KOPT-K1 (cell line): ENCODE results near the gene THSD7B.

Source experiments
- H3K27ac ChIP-seq: fragments of 200-600 bp; sonication (generic); 2 replicates; pipeline ENCODE4 v1.5.1; 2016; ENCODE audit warnings: antibody characterized with exemption, mild to moderate bottlenecking, low read depth, low read length; ENCODE audit not compliant: poor library complexity, severe bottlenecking
- H3K36me3 ChIP-seq: fragments of 200-600 bp; sonication (generic); 2 replicates; pipeline ENCODE4 v1.5.1; 2017; ENCODE audit warnings: antibody characterized with exemption, mild to moderate bottlenecking, low read length, moderate library complexity; ENCODE audit not compliant: insufficient read depth
- H3K9me3 ChIP-seq: fragments of 200-600 bp; sonication (generic); 2 replicates; pipeline ENCODE4 v1.5.1; 2017; ENCODE audit warnings: antibody characterized with exemption, low read length, mild to moderate bottlenecking; ENCODE audit not compliant: insufficient read depth, poor library complexity, severe bottlenecking

The THSD7B gene

GRCh38 chr2:137190411-137191195 lies 425.3 kb downstream of the THSD7B start:
- H3K36me3 ChIP-seq, result no peaks in the 10 kb centered on the region

GRCh38 chr2:137192366-137193310 lies 427.3 kb downstream of the THSD7B start:
- no peaks in the 10 kb centered on the region for H3K9me3 ChIP-seq
- H3K27ac ChIP-seq, result no peak overlapping the region
- no peaks in the 10 kb centered on the region for H3K36me3 ChIP-seq

More at GRCh38 chr2:137190411-137191195, 425.3 kb downstream of the THSD7B start:
- Histone ChIP-seq H3K27ac (no peak overlapping the region), H3K9me3 (no peaks in the 10 kb centered on the region)

GRCh38 chr2:137193401-137193800 lies 428.1 kb downstream of the THSD7B start:
- no peaks in the 10 kb centered on the region for H3K36me3 ChIP-seq
- no peaks in the 10 kb centered on the region for H3K9me3 ChIP-seq
- H3K27ac ChIP-seq, result no peak overlapping the region

- Histone ChIP-seq H3K36me3 (no peaks in the 10 kb centered on the region), H3K27ac (no peak overlapping the region), H3K9me3 (no peaks in the 10 kb centered on the region)
Observed at GRCh38 chr2:137194111-137194510, 428.8 kb downstream of the THSD7B start.

- Histone ChIP-seq H3K27ac (no peak overlapping the region), H3K36me3 (no peaks in the 10 kb centered on the region), H3K9me3 (no peaks in the 10 kb centered on the region)
Observed at GRCh38 chr2:137199751-137200150, 434.4 kb downstream of the THSD7B start.

GRCh38 chr2:137202318-137202717 lies 437.0 kb downstream of the THSD7B start:
- H3K36me3 ChIP-seq, result no peaks in the 10 kb centered on the region
- no peaks in the 10 kb centered on the region for H3K9me3 ChIP-seq
- no peak overlapping the region for H3K27ac ChIP-seq

- H3K27ac ChIP-seq, result no peak overlapping the region
- no peaks in the 10 kb centered on the region for H3K36me3 ChIP-seq
- H3K9me3 ChIP-seq, result no peaks in the 10 kb centered on the region
Observed at GRCh38 chr2:137205324-137205723, 440.0 kb downstream of the THSD7B start.

- H3K9me3 ChIP-seq, result no peaks in the 10 kb centered on the region
- no peak overlapping the region for H3K27ac ChIP-seq
- H3K36me3 ChIP-seq, result no peaks in the 10 kb centered on the region
Observed at GRCh38 chr2:137206069-137206468, 440.7 kb downstream of the THSD7B start.

GRCh38 chr2:137207030-137207429 lies 441.7 kb downstream of the THSD7B start:
- Histone ChIP-seq H3K27ac (no peak overlapping the region), H3K9me3 (no peaks in the 10 kb centered on the region), H3K36me3 (no peaks in the 10 kb centered on the region)

- no peaks in the 10 kb centered on the region for H3K36me3 ChIP-seq
- no peaks in the 10 kb centered on the region for H3K9me3 ChIP-seq
- no peak overlapping the region for H3K27ac ChIP-seq
Observed at GRCh38 chr2:137208431-137208891, 443.1 kb downstream of the THSD7B start.

GRCh38 chr2:137210039-137210438 lies 444.7 kb downstream of the THSD7B start:
- Histone ChIP-seq H3K9me3 (no peaks in the 10 kb centered on the region), H3K36me3 (no peaks in the 10 kb centered on the region), H3K27ac (no peak overlapping the region)

GRCh38 chr2:137211761-137212160 lies 446.4 kb downstream of the THSD7B start:
- Histone ChIP-seq H3K36me3 (no peaks in the 10 kb centered on the region), H3K9me3 (no peaks in the 10 kb centered on the region), H3K27ac (no peak overlapping the region)

GRCh38 chr2:137220438-137220993 lies 455.2 kb downstream of the THSD7B start:
- Histone ChIP-seq H3K9me3 (no peaks in the 10 kb centered on the region), H3K27ac (no peak overlapping the region), H3K36me3 (no peaks in the 10 kb centered on the region)

- no peaks in the 10 kb centered on the region for H3K9me3 ChIP-seq
- no peaks in the 10 kb centered on the region for H3K36me3 ChIP-seq
- no peak overlapping the region for H3K27ac ChIP-seq
Observed at GRCh38 chr2:137221797-137222492, 456.6 kb downstream of the THSD7B start.
